ENCODE measurements around the gene NDFIP2. TPM values are rescaled to one million over a fixed set of nuclear protein-coding genes. Genes with fewer than 3 reads are reported as not detected.

The NDFIP2 gene
- polyA plus RNA-seq, 1 donor (not counting 4 experiments of a cell fraction or from before 2014, with no cell fraction given) = 244 TPM

DNA sequence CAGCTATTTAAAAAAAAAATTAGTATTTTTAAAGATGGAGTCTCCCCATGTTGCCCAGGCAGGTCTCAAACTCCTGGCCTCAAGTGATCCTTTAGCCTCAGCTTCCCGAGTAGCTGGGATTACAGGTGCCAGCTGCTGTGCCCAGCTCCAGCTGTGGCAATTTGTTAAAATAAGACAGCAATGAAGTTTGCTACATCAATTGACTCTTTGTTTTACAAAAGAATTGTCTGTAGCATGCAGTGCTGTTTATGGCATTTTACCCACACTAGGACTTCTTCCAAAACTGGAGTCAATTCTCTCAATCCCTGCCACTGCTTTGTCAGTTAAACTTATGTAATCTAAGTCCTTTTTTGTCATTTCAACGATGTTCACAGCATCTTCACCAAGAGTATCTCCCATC is 49.3 kb downstream of the NDFIP2 start:
- H3K79me2 ChIP-seq (ENCODE audit: control insufficient read depth, insufficient read depth, low read length) = peaks cover 96% of the 10 kb centered on the region
- no peaks in the 10 kb centered on the region for H3K9me1 ChIP-seq (ENCODE audit: control insufficient read depth, extremely low read depth, insufficient read depth, low read length)
- FAIRE-seq (no peak), DNase-seq (ENCODE audit: low read depth, low spot score) (no peak)
- no peaks in the 10 kb centered on the region for H3K9me3 ChIP-seq (ENCODE audit: control insufficient read depth, low read depth, low read length)
- dilution Hi-C loops (cut with MboI; ENCODE audit: extremely low pct_ligation_motif_present, low sequenced_read_pairs) = no loop called here
- H3K27me3 ChIP-seq (ENCODE audit: control insufficient read depth, extremely low read depth, insufficient read depth, low read length) = no peaks in the 10 kb centered on the region
- no peak overlapping the region for H3K9ac ChIP-seq (ENCODE audit: control insufficient read depth, extremely low read depth, insufficient read depth, low read length)
- H3K4me2 ChIP-seq (ENCODE audit: control insufficient read depth, extremely low read depth, insufficient read depth, low read depth, low read length) = no peak overlapping the region
- no peak overlapping the region for H3K4me3 ChIP-seq (ENCODE audit: control insufficient read depth in 2 of 3, extremely low read depth in 1 of 3, insufficient read depth in 2 of 3, low read depth in 1 of 3, low read length in 3 of 3)
- peaks cover 11 to 22% of the 10 kb centered on the region in 2 experiments for H3K36me3 ChIP-seq (ENCODE audit: control insufficient read depth in 2 of 2, extremely low read depth in 1 of 2, insufficient read depth in 2 of 2, low read length in 2 of 2)
- no peak for TF ChIP-seq EZH2 (IDR thresholded peaks at IDR 0.05; ENCODE audit: low read length)
- TF ChIP-seq, protein P1, sequence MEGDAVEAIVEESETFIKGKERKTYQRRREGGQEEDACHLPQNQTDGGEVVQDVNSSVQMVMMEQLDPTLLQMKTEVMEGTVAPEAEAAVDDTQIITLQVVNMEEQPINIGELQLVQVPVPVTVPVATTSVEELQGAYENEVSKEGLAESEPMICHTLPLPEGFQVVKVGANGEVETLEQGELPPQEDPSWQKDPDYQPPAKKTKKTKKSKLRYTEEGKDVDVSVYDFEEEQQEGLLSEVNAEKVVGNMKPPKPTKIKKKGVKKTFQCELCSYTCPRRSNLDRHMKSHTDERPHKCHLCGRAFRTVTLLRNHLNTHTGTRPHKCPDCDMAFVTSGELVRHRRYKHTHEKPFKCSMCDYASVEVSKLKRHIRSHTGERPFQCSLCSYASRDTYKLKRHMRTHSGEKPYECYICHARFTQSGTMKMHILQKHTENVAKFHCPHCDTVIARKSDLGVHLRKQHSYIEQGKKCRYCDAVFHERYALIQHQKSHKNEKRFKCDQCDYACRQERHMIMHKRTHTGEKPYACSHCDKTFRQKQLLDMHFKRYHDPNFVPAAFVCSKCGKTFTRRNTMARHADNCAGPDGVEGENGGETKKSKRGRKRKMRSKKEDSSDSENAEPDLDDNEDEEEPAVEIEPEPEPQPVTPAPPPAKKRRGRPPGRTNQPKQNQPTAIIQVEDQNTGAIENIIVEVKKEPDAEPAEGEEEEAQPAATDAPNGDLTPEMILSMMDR (optimal IDR thresholded peaks at IDR 0.05 in 1 of 3, IDR thresholded peaks at IDR 0.05 in 1 of 3, conservative IDR thresholded peaks at IDR 0.05 in 1 of 3; ENCODE audit: extremely low read depth in 1 of 3, insufficient read depth in 2 of 3, low read length in 3 of 3) = no peak
- H3K27ac ChIP-seq (ENCODE audit: control insufficient read depth, insufficient read depth, low read length) = no peak overlapping the region
- H2AFZ ChIP-seq (ENCODE audit: control insufficient read depth, low read length) = no peak overlapping the region
- peaks cover 21% of the 10 kb centered on the region for H3K4me1 ChIP-seq (ENCODE audit: control insufficient read depth, extremely low read depth, insufficient read depth, low read length)
- H4K20me1 ChIP-seq (ENCODE audit: control insufficient read depth, extremely low read depth, insufficient read depth, low read length) = peaks cover 8% of the 10 kb centered on the region

DNA sequence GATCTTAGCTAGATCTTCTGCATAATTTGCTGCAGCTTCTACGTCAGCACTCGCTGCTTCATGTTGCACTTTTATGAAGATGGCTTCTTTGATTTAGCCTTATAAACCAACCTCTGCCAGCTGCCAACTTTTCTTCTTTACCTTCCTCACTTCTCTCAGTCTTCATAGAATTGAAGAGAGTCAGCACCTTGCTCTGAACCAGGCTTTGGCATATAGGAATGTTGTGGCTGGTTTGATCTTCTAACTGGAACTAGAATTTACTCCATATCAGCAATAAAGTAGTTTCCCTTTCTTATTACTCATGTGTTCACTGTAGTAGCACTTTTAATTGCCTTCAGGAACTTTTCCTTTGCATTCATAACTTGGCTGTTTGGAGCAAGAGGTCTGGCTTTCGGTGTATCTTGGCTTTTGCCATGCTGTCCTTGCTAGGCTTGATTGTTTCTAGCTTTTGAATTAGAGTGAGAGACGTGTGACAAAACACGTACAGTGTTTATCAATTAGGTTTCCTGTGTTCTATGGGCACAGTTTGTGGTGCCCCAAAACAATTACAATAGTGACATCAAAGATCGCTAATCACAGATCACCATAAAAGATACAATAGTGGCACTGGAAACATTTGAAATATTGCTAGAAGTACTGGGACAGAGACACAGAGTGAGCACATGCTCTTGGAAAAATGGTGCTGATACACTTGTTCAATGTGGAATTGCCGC is 50.7 kb downstream of the NDFIP2 start:
- Histone ChIP-seq H3K36me3 (ENCODE audit: control insufficient read depth in 2 of 2, extremely low read depth in 1 of 2, insufficient read depth in 2 of 2, low read length in 2 of 2) (peaks cover 8 to 22% of the 10 kb centered on the region in 2 experiments), H3K9me3 (ENCODE audit: control insufficient read depth, low read depth, low read length) (no peaks in the 10 kb centered on the region), H3K4me2 (ENCODE audit: control insufficient read depth, extremely low read depth, insufficient read depth, low read depth, low read length) (no peak overlapping the region), H3K9ac (ENCODE audit: control insufficient read depth, extremely low read depth, insufficient read depth, low read length) (no peak overlapping the region), H3K9me1 (ENCODE audit: control insufficient read depth, extremely low read depth, insufficient read depth, low read length) (no peaks in the 10 kb centered on the region), H3K27me3 (ENCODE audit: control insufficient read depth, extremely low read depth, insufficient read depth, low read length) (no peaks in the 10 kb centered on the region), H2AFZ (ENCODE audit: control insufficient read depth, low read length) (no peak overlapping the region), H3K27ac (ENCODE audit: control insufficient read depth, insufficient read depth, low read length) (no peak overlapping the region), H3K4me3 (ENCODE audit: control insufficient read depth in 2 of 3, extremely low read depth in 1 of 3, insufficient read depth in 2 of 3, low read depth in 1 of 3, low read length in 3 of 3) (no peak overlapping the region), H3K4me1 (ENCODE audit: control insufficient read depth, extremely low read depth, insufficient read depth, low read length) (peaks cover 11% of the 10 kb centered on the region), H3K79me2 (ENCODE audit: control insufficient read depth, insufficient read depth, low read length) (peaks cover 84% of the 10 kb centered on the region), H4K20me1 (ENCODE audit: control insufficient read depth, extremely low read depth, insufficient read depth, low read length) (peaks cover 8% of the 10 kb centered on the region)
- TF ChIP-seq EZH2 (IDR thresholded peaks at IDR 0.05; ENCODE audit: low read length) = no peak
- TF ChIP-seq, protein P1 (optimal IDR thresholded peaks at IDR 0.05 in 1 of 3, IDR thresholded peaks at IDR 0.05 in 1 of 3, conservative IDR thresholded peaks at IDR 0.05 in 1 of 3; ENCODE audit: extremely low read depth in 1 of 3, insufficient read depth in 2 of 3, low read length in 3 of 3) = no peak
- DNase-seq (ENCODE audit: low read depth, low spot score) = no peak
- FAIRE-seq = peak; percentile 36
- dilution Hi-C loops (cut with MboI; ENCODE audit: extremely low pct_ligation_motif_present, low sequenced_read_pairs) = no loop called here
